HepG2 (cell line): Measurements from ENCODE around the gene CALD1. TPM values are rescaled to one million over a fixed set of nuclear protein-coding genes. Genes with fewer than 3 reads are reported as not detected.

Experiments
- AGO1 ChIP-seq: fragments of 200-400 bp; formaldehyde crosslinking; IDR thresholded peaks from 2 replicates; pipeline ENCODE4 v1.6.1; 2017; ENCODE audit warnings: mild to moderate bottlenecking, low read depth, low read length, moderate library complexity; ENCODE audit not compliant: poor library complexity, severe bottlenecking
- ARID5B ChIP-seq: IDR thresholded peaks from 2 replicates; pipeline ENCODE4 v1.4.0; 2020; ENCODE audit warnings: mild to moderate bottlenecking, missing genetic modification reagents
- CC2D1A ChIP-seq: sonication (generic); formaldehyde crosslinking; IDR thresholded peaks from 2 replicates; pipeline ENCODE4 v1.8.1; 2023; ENCODE audit warnings: mild to moderate bottlenecking, missing genetic modification reagents
- CEBPB ChIP-seq: IDR thresholded peaks from 2 replicates; pipeline ENCODE4 v1.6.1; 2011; ENCODE audit warnings: low read depth, low read length, improper control_type of control experiment, borderline replicate concordance
- DNMT3B ChIP-seq: conservative IDR thresholded peaks from 2 replicates; pipeline ENCODE4 v1.6.1; 2016; ENCODE audit warnings: missing biosample characterization, control low read depth
- DPF2 ChIP-seq: sonication (generic); formaldehyde crosslinking; IDR thresholded peaks from 2 replicates; pipeline ENCODE4 v1.4.0; 2020; ENCODE audit warnings: mild to moderate bottlenecking, low read depth, missing genetic modification reagents, borderline replicate concordance
- EHMT2 ChIP-seq: fragments of 200-600 bp; sonication (generic); IDR thresholded peaks from 2 replicates; pipeline ENCODE4 v1.7.0; 2017; ENCODE audit warnings: antibody characterized with exemption, low read depth, low read length, borderline replicate concordance
- HNRNPK ChIP-seq: fragments of 200-400 bp; formaldehyde crosslinking; IDR thresholded peaks from 2 replicates; pipeline ENCODE4 v1.6.1; 2018; ENCODE audit warnings: low read length, low read depth, moderate library complexity, mild to moderate bottlenecking; ENCODE audit not compliant: poor library complexity, severe bottlenecking
- KMT2B ChIP-seq: IDR thresholded peaks from 2 replicates; pipeline ENCODE4 v1.6.1; 2016; ENCODE audit warnings: missing genetic modification reagents, missing compliant biosample characterization
- MXD4 ChIP-seq: IDR thresholded peaks from 2 replicates; pipeline ENCODE4 v1.6.1; 2016; ENCODE audit warnings: mild to moderate bottlenecking, missing biosample characterization, missing genetic modification reagents
- NFKB2 ChIP-seq: sonication (generic); formaldehyde crosslinking; IDR thresholded peaks from 2 replicates; pipeline ENCODE4 v1.4.0; 2020; ENCODE audit warnings: missing genetic modification reagents, borderline replicate concordance
- NR0B2 ChIP-seq: sonication (generic); formaldehyde crosslinking; IDR thresholded peaks from 2 replicates; pipeline ENCODE4 v1.4.0; 2020; ENCODE audit warnings: mild to moderate bottlenecking, missing genetic modification reagents
- POLR2AphosphoS5 ChIP-seq: IDR thresholded peaks from 2 replicates; pipeline ENCODE4 v1.6.1; 2012; ENCODE audit warnings: low read depth, low read length
- REPIN1 ChIP-seq: sonication (generic); formaldehyde crosslinking; IDR thresholded peaks from 2 replicates; pipeline ENCODE4 v1.8.0; 2022; ENCODE audit warnings: missing genetic modification reagents, low read depth, mild to moderate bottlenecking, borderline replicate concordance
- RXRB ChIP-seq: IDR thresholded peaks from 2 replicates; pipeline ENCODE4 v1.6.1; 2016; ENCODE audit warnings: borderline replicate concordance, missing genetic modification reagents, missing compliant biosample characterization
- SP5 ChIP-seq: IDR thresholded peaks from 2 replicates; pipeline ENCODE4 v1.6.1; 2016; ENCODE audit warnings: low read depth, borderline replicate concordance
- ZNF251 ChIP-seq: sonication (generic); formaldehyde crosslinking; IDR thresholded peaks from 2 replicates; pipeline ENCODE4 v1.9.0; 2021; ENCODE audit warnings: mild to moderate bottlenecking, missing genetic modification reagents
- ZNF256 ChIP-seq: sonication (generic); formaldehyde crosslinking; conservative IDR thresholded peaks from 2 replicates; pipeline ENCODE4 v1.4.0; 2020; ENCODE audit warnings: missing genetic modification reagents
- ZNF326 ChIP-seq: sonication (generic); formaldehyde crosslinking; IDR thresholded peaks from 2 replicates; pipeline ENCODE4 v1.4.0; 2020; ENCODE audit warnings: missing genetic modification reagents, borderline replicate concordance
- ZNF614 ChIP-seq: IDR thresholded peaks from 2 replicates; pipeline ENCODE4 v1.6.1; 2018; ENCODE audit warnings: missing biosample characterization, missing genetic modification reagents, inconsistent platforms, borderline replicate concordance
- ZSCAN21 ChIP-seq: sonication (generic); formaldehyde crosslinking; IDR thresholded peaks from 2 replicates; pipeline ENCODE4 v1.8.0; 2022; ENCODE audit warnings: mild to moderate bottlenecking, missing genetic modification reagents, moderate library complexity, borderline replicate concordance
- polyA plus RNA-seq, 8 experiments: library from polyadenylated mRNA; depleted of rRNA in 3 of 8; stranded (reverse) in 7 of 8; unstranded in 1 of 8; fragments of >200 nt; fragmentation: Illumina TruSeq in 4 of 8; extraction: Trizol in 4 of 8; gene quantifications; 2 replicates each; pipeline versions ENCODE4 v1.2.1 to v1.2.3, GENCODE V29; 2011 to 2016; ENCODE audit warnings: low read depth in 4 of 8, missing spikeins in 1 of 8, mixed read lengths in 1 of 8; ENCODE audit not compliant: insufficient read depth in 1 of 8
- total RNA-seq, 5 experiments: library from RNA; depleted of rRNA; stranded (reverse); fragments of >200 nt; fragmentation: Illumina TruSeq; extraction: Trizol; gene quantifications; 2 replicates each; pipeline ENCODE4 v1.2.3, GENCODE V29; 2016; ENCODE audit warnings: low read depth in 1 of 5
- TF ChIP-seq, protein P1 (sequence below): sonication (generic); formaldehyde crosslinking; IDR thresholded peaks from 2 replicates; pipeline ENCODE4 v1.5.0; 2020; ENCODE audit warnings: mild to moderate bottlenecking, low read depth, missing genetic modification reagents, borderline replicate concordance
- TF ChIP-seq, protein P2 (sequence below): IDR thresholded peaks from 2 replicates; pipeline ENCODE4 v1.6.1; 2016

The CALD1 gene
- total and polyA plus RNA-seq, 2 of the 13 experiments (the other 11 are each of a cell fraction or from before 2014, with no cell fraction given), result 53.0 to 112 TPM

DNA sequence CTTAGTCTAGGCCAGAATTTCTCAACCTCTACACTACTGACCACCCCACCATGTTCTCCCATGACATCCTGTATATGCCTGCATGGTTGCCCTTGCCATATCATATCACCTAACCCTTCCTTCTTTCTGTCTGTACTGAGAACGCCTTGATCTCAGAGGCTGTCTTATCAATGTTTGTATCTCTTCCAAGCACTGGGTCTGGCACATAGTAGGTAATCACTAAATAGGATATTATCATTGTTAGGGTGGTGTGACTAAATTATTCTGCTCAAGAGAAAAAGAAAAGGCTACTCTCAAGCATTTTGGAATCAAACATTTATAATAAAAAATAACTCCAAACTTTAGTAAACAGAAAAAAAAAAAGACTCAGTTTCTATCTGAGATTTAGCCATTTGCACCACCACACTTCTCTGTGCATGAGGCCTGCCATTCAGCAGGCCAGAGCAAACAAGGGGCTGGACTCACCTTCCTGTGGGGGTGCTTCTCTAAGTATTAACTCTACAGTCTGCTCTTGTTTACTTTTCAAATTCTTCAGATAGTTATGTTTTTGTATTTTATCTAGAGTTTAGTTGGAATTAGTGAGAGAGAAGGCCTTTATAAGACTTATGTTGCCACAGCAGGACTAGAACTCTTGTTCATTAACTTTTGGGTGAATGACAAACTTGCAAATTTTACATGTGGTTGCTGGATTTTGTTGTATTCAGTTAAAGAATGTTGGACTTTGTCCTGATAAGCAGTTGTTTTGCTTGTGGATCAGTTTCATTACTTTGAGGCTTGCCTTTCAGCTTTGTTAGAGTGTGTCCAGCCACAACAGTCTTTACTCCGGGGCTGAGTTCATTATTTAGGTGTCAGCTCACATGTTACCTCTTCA is 212.3 kb downstream of the CALD1 start (continued):
- TF ChIP-seq NR0B2 (CRISPR knock-in tag) (no peak), SP5 (peak; percentile 39; the same call in 1 of the 2 replicates), ZNF251 (CRISPR knock-in tag) (no peak), ZNF326 (CRISPR knock-in tag) (no peak), EHMT2 (0 out of 2 replicates have a peak, but pooled peaks have one; percentile 60), CEBPB (peak; percentile 37; the same call in 1 of the 2 replicates), AGO1 (no peak), HNRNPK (peak; percentile 6), MXD4 (CRISPR knock-in tag) (peak; percentile 58; the same call in 1 of the 2 replicates), ZNF614 (CRISPR knock-in tag) (peak; percentile 47; the same call in 1 of the 2 replicates), KMT2B (CRISPR knock-in tag) (peak; percentile 33; the same call in 1 of the 2 replicates), NFKB2 (CRISPR knock-in tag) (no peak), ARID5B (peak; percentile 83), CC2D1A (no peak), ZNF256 (CRISPR knock-in tag) (no peak), ZSCAN21 (CRISPR knock-in tag) (0 out of 2 replicates have a peak, but pooled peaks have one; percentile 22), DNMT3B (CRISPR knock-in tag) (no peak), REPIN1 (0 out of 2 replicates have a peak, but pooled peaks have one; percentile 37), DPF2 (CRISPR knock-in tag) (peak; percentile 62; the same call in 1 of the 2 replicates), POLR2AphosphoS5 (peak; percentile 37; the same call in 1 of the 2 replicates), RXRB (peak; percentile 62)
- TF ChIP-seq, protein P1, sequence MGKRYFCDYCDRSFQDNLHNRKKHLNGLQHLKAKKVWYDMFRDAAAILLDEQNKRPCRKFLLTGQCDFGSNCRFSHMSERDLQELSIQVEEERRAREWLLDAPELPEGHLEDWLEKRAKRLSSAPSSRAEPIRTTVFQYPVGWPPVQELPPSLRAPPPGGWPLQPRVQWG (CRISPR knock-in tag), result no peak
- TF ChIP-seq, protein P2, sequence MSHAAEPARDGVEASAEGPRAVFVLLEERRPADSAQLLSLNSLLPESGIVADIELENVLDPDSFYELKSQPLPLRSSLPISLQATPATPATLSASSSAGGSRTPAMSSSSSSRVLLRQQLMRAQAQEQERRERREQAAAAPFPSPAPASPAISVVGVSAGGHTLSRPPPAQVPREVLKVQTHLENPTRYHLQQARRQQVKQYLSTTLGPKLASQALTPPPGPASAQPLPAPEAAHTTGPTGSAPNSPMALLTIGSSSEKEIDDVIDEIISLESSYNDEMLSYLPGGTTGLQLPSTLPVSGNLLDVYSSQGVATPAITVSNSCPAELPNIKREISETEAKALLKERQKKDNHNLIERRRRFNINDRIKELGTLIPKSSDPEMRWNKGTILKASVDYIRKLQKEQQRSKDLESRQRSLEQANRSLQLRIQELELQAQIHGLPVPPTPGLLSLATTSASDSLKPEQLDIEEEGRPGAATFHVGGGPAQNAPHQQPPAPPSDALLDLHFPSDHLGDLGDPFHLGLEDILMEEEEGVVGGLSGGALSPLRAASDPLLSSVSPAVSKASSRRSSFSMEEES (CRISPR knock-in tag), result peak; percentile 56
